ENCODE results near the gene C14orf119.

The C14orf119 gene

GRCh38 chr14:23095196-23096108 lies at the start of gene C14orf119:
Gene C14orf119, plus strand, starts transcription at chr14:23095505. Its CDS starts 2,154 bp downstream, at chr14:23097659.
- peak within 1 kb of the TSS; percentile 87 for H3K4me3 ChIP-seq (ENCODE audit: low read depth, low read length)
- H3K27ac ChIP-seq (ENCODE audit: low read depth, low read length), result peak within 1 kb of the TSS; percentile 98
- H3K4me1 ChIP-seq (ENCODE audit: control insufficient read depth, insufficient read depth, low read length), result peaks cover 3% of the 10 kb centered on the region; the same call in 1 of the 2 replicates
- H3K9ac ChIP-seq (ENCODE audit: low read depth, low read length), result peak within 1 kb of the TSS; percentile 98
- H3K27me3 ChIP-seq (ENCODE audit: control insufficient read depth, insufficient read depth, low read length), result no peaks in the 10 kb centered on the region
- peaks cover 56% of the 10 kb centered on the region for H3K36me3 ChIP-seq (ENCODE audit: control insufficient read depth, insufficient read depth, low read length)
- no peaks in the 10 kb centered on the region for H3K9me3 ChIP-seq (ENCODE audit: control insufficient read depth, insufficient read depth, low read length)

GRCh38 chr14:23047034-23047634 lies 48.2 kb upstream of the C14orf119 start:
- Histone ChIP-seq H3K9me3 (ENCODE audit: control insufficient read depth, insufficient read depth, low read length) (no peaks in the 10 kb centered on the region), H3K4me3 (ENCODE audit: low read depth, low read length) (no peak overlapping the region), H3K9ac (ENCODE audit: low read depth, low read length) (no peak overlapping the region), H3K36me3 (ENCODE audit: control insufficient read depth, insufficient read depth, low read length) (peaks cover 5% of the 10 kb centered on the region), H3K27me3 (ENCODE audit: control insufficient read depth, insufficient read depth, low read length) (no peaks in the 10 kb centered on the region), H3K27ac (ENCODE audit: low read depth, low read length) (no peak overlapping the region), H3K4me1 (ENCODE audit: control insufficient read depth, insufficient read depth, low read length) (no peaks in the 10 kb centered on the region)

- Histone ChIP-seq H3K4me3 (ENCODE audit: low read depth, low read length) (no peak overlapping the region), H3K9ac (ENCODE audit: low read depth, low read length) (no peak overlapping the region), H3K36me3 (ENCODE audit: control insufficient read depth, insufficient read depth, low read length) (peaks cover 8% of the 10 kb centered on the region), H3K4me1 (ENCODE audit: control insufficient read depth, insufficient read depth, low read length) (no peaks in the 10 kb centered on the region), H3K9me3 (ENCODE audit: control insufficient read depth, insufficient read depth, low read length) (no peaks in the 10 kb centered on the region), H3K27me3 (ENCODE audit: control insufficient read depth, insufficient read depth, low read length) (no peaks in the 10 kb centered on the region), H3K27ac (ENCODE audit: low read depth, low read length) (no peak overlapping the region)
Measured at GRCh38 chr14:23047751-23048693, 47.3 kb upstream of the C14orf119 start.

- Histone ChIP-seq H3K27me3 (ENCODE audit: control insufficient read depth, insufficient read depth, low read length) (no peaks in the 10 kb centered on the region), H3K9me3 (ENCODE audit: control insufficient read depth, insufficient read depth, low read length) (no peaks in the 10 kb centered on the region), H3K27ac (ENCODE audit: low read depth, low read length) (no peak overlapping the region), H3K9ac (ENCODE audit: low read depth, low read length) (no peak overlapping the region), H3K4me3 (ENCODE audit: low read depth, low read length) (no peak overlapping the region), H3K36me3 (ENCODE audit: control insufficient read depth, insufficient read depth, low read length) (peaks cover 17% of the 10 kb centered on the region), H3K4me1 (ENCODE audit: control insufficient read depth, insufficient read depth, low read length) (no peaks in the 10 kb centered on the region)
Measured at GRCh38 chr14:23049011-23049410, 46.3 kb upstream of the C14orf119 start.

- Histone ChIP-seq H3K9ac (ENCODE audit: low read depth, low read length) (no peak overlapping the region), H3K4me3 (ENCODE audit: low read depth, low read length) (no peak overlapping the region), H3K27ac (ENCODE audit: low read depth, low read length) (no peak overlapping the region), H3K36me3 (ENCODE audit: control insufficient read depth, insufficient read depth, low read length) (peaks cover 18% of the 10 kb centered on the region), H3K27me3 (ENCODE audit: control insufficient read depth, insufficient read depth, low read length) (0 out of 2 replicates have a peak, but pooled peaks cover 2% of the 10 kb centered on the region), H3K4me1 (ENCODE audit: control insufficient read depth, insufficient read depth, low read length) (peaks cover 7% of the 10 kb centered on the region), H3K9me3 (ENCODE audit: control insufficient read depth, insufficient read depth, low read length) (no peaks in the 10 kb centered on the region)
Measured at GRCh38 chr14:23051141-23052057, 43.9 kb upstream of the C14orf119 start.

- H3K4me1 ChIP-seq (ENCODE audit: control insufficient read depth, insufficient read depth, low read length), result peaks cover 11% of the 10 kb centered on the region
- H3K9me3 ChIP-seq (ENCODE audit: control insufficient read depth, insufficient read depth, low read length), result no peaks in the 10 kb centered on the region
- H3K36me3 ChIP-seq (ENCODE audit: control insufficient read depth, insufficient read depth, low read length), result peaks cover 18% of the 10 kb centered on the region
- H3K27ac ChIP-seq (ENCODE audit: low read depth, low read length), result no peak overlapping the region
- H3K4me3 ChIP-seq (ENCODE audit: low read depth, low read length), result no peak overlapping the region
- no peak overlapping the region for H3K9ac ChIP-seq (ENCODE audit: low read depth, low read length)
- peaks cover 9% of the 10 kb centered on the region; the same call in 1 of the 2 replicates for H3K27me3 ChIP-seq (ENCODE audit: control insufficient read depth, insufficient read depth, low read length)
Measured at GRCh38 chr14:23052182-23052623, 43.1 kb upstream of the C14orf119 start.

GRCh38 chr14:23052671-23053070 lies 42.6 kb upstream of the C14orf119 start:
- Histone ChIP-seq H3K9me3 (ENCODE audit: control insufficient read depth, insufficient read depth, low read length) (no peaks in the 10 kb centered on the region), H3K4me3 (ENCODE audit: low read depth, low read length) (no peak overlapping the region), H3K36me3 (ENCODE audit: control insufficient read depth, insufficient read depth, low read length) (peaks cover 18% of the 10 kb centered on the region), H3K27ac (ENCODE audit: low read depth, low read length) (no peak overlapping the region), H3K4me1 (ENCODE audit: control insufficient read depth, insufficient read depth, low read length) (peaks cover 11% of the 10 kb centered on the region), H3K27me3 (ENCODE audit: control insufficient read depth, insufficient read depth, low read length) (peaks cover 9% of the 10 kb centered on the region; the same call in 1 of the 2 replicates), H3K9ac (ENCODE audit: low read depth, low read length) (no peak overlapping the region)

- Histone ChIP-seq H3K4me1 (ENCODE audit: control insufficient read depth, insufficient read depth, low read length) (peaks cover 11% of the 10 kb centered on the region), H3K36me3 (ENCODE audit: control insufficient read depth, insufficient read depth, low read length) (peaks cover 18% of the 10 kb centered on the region), H3K4me3 (ENCODE audit: low read depth, low read length) (no peak overlapping the region), H3K9me3 (ENCODE audit: control insufficient read depth, insufficient read depth, low read length) (no peaks in the 10 kb centered on the region), H3K27ac (ENCODE audit: low read depth, low read length) (no peak overlapping the region), H3K9ac (ENCODE audit: low read depth, low read length) (no peak overlapping the region), H3K27me3 (ENCODE audit: control insufficient read depth, insufficient read depth, low read length) (peaks cover 9% of the 10 kb centered on the region; the same call in 1 of the 2 replicates)
Measured at GRCh38 chr14:23053426-23053825, 41.9 kb upstream of the C14orf119 start.

GRCh38 chr14:23054000-23054811 lies 41.1 kb upstream of the C14orf119 start:
- H3K9me3 ChIP-seq (ENCODE audit: control insufficient read depth, insufficient read depth, low read length), result no peaks in the 10 kb centered on the region
- H3K4me3 ChIP-seq (ENCODE audit: low read depth, low read length), result no peak overlapping the region
- H3K4me1 ChIP-seq (ENCODE audit: control insufficient read depth, insufficient read depth, low read length), result peaks cover 11% of the 10 kb centered on the region
- H3K27ac ChIP-seq (ENCODE audit: low read depth, low read length), result no peak overlapping the region
- no peak overlapping the region for H3K9ac ChIP-seq (ENCODE audit: low read depth, low read length)
- peaks cover 9% of the 10 kb centered on the region; the same call in 1 of the 2 replicates for H3K27me3 ChIP-seq (ENCODE audit: control insufficient read depth, insufficient read depth, low read length)
- H3K36me3 ChIP-seq (ENCODE audit: control insufficient read depth, insufficient read depth, low read length), result peaks cover 25% of the 10 kb centered on the region
